Measurements from ENCODE around the gene DNAI4.

Gene DNAI4

DNA sequence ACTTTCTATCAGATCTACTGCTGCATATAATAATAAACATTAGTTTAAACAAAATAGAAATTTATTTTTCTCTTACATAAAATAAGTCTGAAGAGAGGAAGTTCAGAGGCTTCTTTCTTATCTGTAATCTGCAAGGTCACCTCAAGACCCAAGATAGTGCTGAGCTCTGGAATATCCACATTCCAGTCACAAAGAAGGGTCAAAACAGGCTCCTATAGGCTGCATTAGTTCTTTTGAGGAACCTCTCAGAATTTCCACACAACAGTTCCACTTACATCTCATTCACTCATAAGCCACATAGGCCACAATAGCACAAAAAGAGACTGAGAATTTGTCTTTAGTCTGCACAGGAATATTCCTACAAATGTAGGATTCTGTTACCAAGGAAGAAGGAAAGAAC lies 157.0 kb downstream of the DNAI4 start:
- H3K27ac ChIP-seq = no peak overlapping the region
- TF ChIP-seq ZFX (IDR thresholded peaks at IDR 0.05; ENCODE audit: borderline replicate concordance) = no peak
- TF ChIP-seq, protein P1, sequence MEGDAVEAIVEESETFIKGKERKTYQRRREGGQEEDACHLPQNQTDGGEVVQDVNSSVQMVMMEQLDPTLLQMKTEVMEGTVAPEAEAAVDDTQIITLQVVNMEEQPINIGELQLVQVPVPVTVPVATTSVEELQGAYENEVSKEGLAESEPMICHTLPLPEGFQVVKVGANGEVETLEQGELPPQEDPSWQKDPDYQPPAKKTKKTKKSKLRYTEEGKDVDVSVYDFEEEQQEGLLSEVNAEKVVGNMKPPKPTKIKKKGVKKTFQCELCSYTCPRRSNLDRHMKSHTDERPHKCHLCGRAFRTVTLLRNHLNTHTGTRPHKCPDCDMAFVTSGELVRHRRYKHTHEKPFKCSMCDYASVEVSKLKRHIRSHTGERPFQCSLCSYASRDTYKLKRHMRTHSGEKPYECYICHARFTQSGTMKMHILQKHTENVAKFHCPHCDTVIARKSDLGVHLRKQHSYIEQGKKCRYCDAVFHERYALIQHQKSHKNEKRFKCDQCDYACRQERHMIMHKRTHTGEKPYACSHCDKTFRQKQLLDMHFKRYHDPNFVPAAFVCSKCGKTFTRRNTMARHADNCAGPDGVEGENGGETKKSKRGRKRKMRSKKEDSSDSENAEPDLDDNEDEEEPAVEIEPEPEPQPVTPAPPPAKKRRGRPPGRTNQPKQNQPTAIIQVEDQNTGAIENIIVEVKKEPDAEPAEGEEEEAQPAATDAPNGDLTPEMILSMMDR (IDR thresholded peaks at IDR 0.05) = no peak

DNA sequence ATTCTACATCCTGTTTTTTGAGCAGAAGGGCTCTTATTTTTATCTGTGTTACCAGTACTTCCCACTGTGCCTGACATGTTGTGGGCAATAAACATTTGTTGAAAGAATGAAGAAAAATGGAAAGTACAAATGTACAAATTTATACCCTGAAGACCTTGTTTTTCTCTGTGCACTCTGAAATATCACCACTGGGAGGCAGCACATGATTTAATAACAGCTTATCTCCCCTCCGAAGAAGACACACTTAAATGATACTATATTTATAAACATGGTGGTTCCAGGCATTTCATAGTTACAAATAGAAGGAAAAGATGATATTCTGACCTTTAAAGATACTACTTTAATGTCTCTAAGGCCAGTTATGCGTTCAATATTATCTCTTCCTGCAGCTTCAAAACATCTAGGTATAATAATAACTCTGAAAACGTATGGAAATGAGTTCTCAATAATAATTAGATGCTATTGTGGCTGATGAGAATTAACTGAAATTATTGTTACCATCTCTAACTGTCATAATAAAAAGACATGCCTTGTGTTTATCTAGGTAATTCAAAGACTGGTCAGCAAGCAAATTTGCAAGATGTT lies 159.6 kb downstream of the DNAI4 start:
- H3K27ac ChIP-seq = no peak overlapping the region
- no peak for TF ChIP-seq ZFX (IDR thresholded peaks at IDR 0.05; ENCODE audit: borderline replicate concordance)
- TF ChIP-seq, protein P1 (IDR thresholded peaks at IDR 0.05) = peak; percentile 79

Data from 22Rv1 (cell line).